Astrocyte of the spinal cord (primary cell): ENCODE data around the gene CHSY1.

ENCODE experiments used
- DNase-seq: peaks from one replicate; pipeline ENCODE4 v3.0.0; 2011; ENCODE audit warnings: low read depth, low spot score
- H3K4me3 ChIP-seq: 2 replicates; pipeline ENCODE4 v1.5.1; 2011; ENCODE audit warnings: low read depth, mild to moderate bottlenecking, low read length, moderate library complexity
- in situ Hi-C: cut with HindIII; loops from 2 replicates; pipeline ENCODE4 v1.10.0; 2017; ENCODE audit warnings: low sequenced_read_pairs
- TF ChIP-seq, protein P1 (sequence below): IDR thresholded peaks from 2 replicates; pipeline ENCODE4 v1.5.1; 2012; ENCODE audit warnings: low read depth, mild to moderate bottlenecking, low read length, inconsistent platforms

CHSY1 gene

DNA sequence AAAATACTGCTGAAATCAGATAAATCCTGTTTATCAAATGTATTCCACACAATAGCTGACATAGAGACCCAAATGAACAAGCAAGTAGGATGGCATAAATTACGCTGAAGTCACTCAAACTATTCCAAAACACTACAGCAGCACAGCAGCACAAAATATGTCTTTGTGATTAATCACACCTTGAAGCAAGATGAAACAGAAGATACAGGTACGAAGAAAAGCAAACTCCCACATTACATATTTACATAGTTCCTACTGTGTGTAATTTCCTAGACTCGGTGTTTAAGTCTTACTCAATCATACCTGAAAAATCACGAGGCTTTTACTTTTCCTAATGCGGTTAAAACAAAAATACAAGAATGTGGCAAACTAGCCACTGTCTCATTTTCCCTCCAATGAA is 38.3 kb downstream of the CHSY1 start:
- no peak for DNase-seq
- TF ChIP-seq, protein P1, sequence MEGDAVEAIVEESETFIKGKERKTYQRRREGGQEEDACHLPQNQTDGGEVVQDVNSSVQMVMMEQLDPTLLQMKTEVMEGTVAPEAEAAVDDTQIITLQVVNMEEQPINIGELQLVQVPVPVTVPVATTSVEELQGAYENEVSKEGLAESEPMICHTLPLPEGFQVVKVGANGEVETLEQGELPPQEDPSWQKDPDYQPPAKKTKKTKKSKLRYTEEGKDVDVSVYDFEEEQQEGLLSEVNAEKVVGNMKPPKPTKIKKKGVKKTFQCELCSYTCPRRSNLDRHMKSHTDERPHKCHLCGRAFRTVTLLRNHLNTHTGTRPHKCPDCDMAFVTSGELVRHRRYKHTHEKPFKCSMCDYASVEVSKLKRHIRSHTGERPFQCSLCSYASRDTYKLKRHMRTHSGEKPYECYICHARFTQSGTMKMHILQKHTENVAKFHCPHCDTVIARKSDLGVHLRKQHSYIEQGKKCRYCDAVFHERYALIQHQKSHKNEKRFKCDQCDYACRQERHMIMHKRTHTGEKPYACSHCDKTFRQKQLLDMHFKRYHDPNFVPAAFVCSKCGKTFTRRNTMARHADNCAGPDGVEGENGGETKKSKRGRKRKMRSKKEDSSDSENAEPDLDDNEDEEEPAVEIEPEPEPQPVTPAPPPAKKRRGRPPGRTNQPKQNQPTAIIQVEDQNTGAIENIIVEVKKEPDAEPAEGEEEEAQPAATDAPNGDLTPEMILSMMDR = no peak
- H3K4me3 ChIP-seq = no peak overlapping the region
- in situ Hi-C loops = no loop called here

DNA sequence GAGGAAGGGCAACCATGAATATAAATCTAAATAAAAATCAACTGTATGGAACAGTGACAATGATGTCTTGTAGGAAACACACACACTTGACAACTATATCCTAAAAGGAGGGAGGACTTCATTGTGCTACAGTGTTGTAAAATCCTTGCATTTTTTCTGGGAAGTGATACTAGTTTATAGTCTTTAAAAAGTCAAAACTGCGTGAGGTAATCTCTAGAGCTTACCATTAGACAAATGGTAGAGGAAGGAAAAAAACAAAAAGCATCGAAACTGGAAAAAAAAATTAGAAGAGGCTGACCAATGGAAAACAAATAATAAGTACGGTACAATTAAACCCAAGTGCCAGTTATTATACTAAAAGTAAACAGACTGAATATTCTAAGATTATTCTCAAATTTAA is 38.7 kb downstream of the CHSY1 start:
- TF ChIP-seq, protein P1 = no peak
- H3K4me3 ChIP-seq = no peak overlapping the region
- DNase-seq = no peak
- in situ Hi-C loops = no loop called here

DNA sequence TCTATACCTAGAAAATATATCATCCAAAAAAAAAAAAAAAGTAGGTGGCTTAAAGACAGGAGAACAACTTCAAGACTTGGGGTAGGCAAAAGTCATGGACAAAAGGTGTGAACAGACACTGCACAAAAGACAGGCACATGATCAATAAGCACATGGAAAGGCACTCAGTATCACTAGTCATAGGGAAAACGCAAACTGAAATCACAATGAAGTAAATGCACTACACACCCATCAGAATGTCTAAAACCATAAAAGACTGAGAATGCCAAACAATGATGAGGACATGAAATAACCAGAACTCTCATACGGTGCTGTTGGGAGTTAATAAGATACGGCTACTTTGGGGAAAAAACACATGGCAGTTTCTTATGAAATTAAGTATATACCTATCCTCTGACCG is 40.0 kb downstream of the CHSY1 start:
- in situ Hi-C loops = no loop called here
- TF ChIP-seq, protein P1 = no peak
- no peak for DNase-seq
- no peak overlapping the region for H3K4me3 ChIP-seq

DNA sequence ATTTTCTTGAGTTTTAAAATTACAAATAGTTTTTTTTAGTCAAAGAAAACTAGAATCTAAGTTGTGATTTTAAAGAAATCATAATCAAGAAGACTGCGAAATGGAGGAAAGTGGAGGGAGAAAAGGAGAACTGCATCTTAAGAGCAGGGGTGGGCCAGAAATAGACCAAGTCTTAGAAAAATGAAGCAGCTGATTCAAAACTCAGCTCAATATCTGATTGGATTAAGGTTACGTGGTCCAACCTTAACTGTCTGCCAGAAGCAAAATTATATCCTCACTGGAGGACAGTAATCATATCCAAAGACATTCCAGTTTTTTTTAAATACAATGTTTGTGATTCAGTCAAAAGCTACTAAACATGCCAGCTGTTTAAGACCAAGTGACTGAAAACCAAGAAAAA is 41.4 kb downstream of the CHSY1 start:
- no peak for DNase-seq
- in situ Hi-C loops = no loop called here
- TF ChIP-seq, protein P1 = no peak

DNA sequence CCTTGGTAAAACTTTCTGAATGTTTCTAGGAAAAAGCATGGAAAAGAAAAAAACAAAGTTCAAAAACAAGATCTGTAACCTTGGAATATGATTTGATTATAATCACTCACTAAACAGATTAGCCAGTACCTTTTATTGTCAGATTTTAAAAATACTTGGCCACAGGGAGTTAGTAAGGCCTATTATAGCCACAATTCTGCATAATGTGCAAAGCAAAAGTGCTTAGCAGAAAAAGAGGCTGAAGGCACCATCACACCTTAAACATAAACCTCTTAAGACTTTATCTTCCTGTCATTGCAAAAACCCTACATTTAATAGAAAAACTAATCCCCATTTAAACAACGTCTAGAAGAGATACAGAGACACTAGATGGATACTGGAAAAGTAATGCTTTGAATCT is 41.8 kb downstream of the CHSY1 start:
- no peak overlapping the region for H3K4me3 ChIP-seq
- in situ Hi-C loops = no loop called here
- no peak for DNase-seq
- TF ChIP-seq, protein P1 = no peak

More for the DNA sequence above, 41.4 kb downstream of the CHSY1 start:
- H3K4me3 ChIP-seq = no peak overlapping the region

DNA sequence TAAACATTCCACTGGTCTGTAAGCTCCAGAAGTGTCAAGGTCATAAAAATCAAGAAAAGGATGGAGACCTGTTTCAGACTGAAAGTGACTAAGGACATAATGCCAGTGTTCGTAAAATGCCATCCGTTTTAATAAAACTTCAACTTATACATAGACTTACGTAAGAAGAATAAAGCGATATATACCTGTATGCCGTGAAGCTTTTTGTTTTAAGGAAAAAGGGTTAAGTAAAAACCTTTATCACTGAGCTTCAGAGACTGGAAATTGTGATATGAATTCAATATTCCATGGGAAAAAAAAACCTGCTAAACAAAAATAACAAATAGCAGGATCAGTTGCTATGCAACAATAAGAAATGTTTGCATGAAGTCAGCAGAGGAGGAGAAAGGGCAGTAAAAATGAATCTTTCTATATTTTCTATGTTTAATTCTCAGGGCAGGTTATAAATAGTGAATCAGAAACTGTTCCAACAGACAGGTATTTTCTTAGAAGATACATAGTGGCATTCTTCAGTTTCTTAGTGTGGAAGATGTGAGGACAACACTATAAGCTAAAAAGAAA is 42.5 kb downstream of the CHSY1 start:
- TF ChIP-seq, protein P1 = no peak
- in situ Hi-C loops = no loop called here
- H3K4me3 ChIP-seq = no peak overlapping the region
- DNase-seq = no peak

DNA sequence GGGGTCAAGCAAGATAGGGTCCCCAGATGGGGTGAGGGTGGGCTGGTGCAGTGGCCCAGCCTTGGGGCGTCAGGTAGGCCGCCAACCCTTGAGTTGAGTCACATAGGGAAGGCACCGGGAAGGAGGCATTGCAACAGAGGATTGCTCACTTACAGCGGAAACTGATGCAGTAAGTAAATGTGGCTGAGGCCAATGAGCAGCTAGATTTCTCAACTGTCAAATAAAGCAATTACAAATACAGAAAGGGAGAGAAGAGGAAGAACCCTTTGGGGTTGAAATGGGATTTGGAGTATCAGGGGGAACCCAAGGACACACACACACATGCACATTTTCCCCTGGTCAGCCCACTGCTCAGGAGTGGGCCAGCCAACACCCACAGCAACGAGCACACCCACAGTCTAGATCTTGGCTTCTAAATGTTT is 44.0 kb downstream of the CHSY1 start:
- TF ChIP-seq, protein P1 = no peak
- peak; percentile 53 for DNase-seq
- in situ Hi-C loops = no loop called here
- H3K4me3 ChIP-seq = no peak overlapping the region
